CD14-positive monocyte (primary cell): ENCODE measurements around the gene AKAP9. TPM values are rescaled to one million over a fixed set of nuclear protein-coding genes. Genes with fewer than 3 reads are reported as not detected.

Source experiments
- DNase-seq, 3 donors: peaks; one replicate each; pipeline ENCODE4 v3.0.0-alpha.2; 2011 to 2022
- H2AFZ ChIP-seq: 2 replicates; pipeline ENCODE4 v1.6.0; 2012; ENCODE audit warnings: mild to moderate bottlenecking, low read depth, low read length, inconsistent platforms; ENCODE audit not compliant: insufficient read depth, poor library complexity, severe bottlenecking
- H3K27ac ChIP-seq, 2 donors: 1 replicate in 1 of 2; 2 replicates in 1 of 2; pipeline ENCODE4 v1.5.1; 2012 to 2013; ENCODE audit warnings: low read length in 2 of 2, control low read depth in 1 of 2, inconsistent platforms in 1 of 2, low read depth in 1 of 2, mild to moderate bottlenecking in 1 of 2
- H3K27me3 ChIP-seq, 2 donors: one replicate each; pipeline versions ENCODE4 v1.6.0 to v1.6.1; 2011 to 2013; ENCODE audit warnings: low read length in 2 of 2; ENCODE audit not compliant: control insufficient read depth in 2 of 2, insufficient read depth in 2 of 2
- H3K36me3 ChIP-seq, 2 donors: replicated peaks in 1 of 2; 1 replicate in 1 of 2; 2 replicates in 1 of 2; pipeline versions ENCODE4 v1.5.1 to v1.6.1; 2012 to 2013; ENCODE audit warnings: low read length in 2 of 2, control low read depth in 1 of 2, inconsistent platforms in 1 of 2, mild to moderate bottlenecking in 1 of 2; ENCODE audit not compliant: insufficient read depth in 2 of 2, control insufficient read depth in 1 of 2
- H3K4me1 ChIP-seq, 2 donors: 1 replicate in 1 of 2; 2 replicates in 1 of 2; pipeline versions ENCODE4 v1.5.1 to v1.6.1; 2012 to 2013; ENCODE audit warnings: low read length in 2 of 2, control low read depth in 1 of 2, inconsistent platforms in 1 of 2, mild to moderate bottlenecking in 1 of 2, moderate library complexity in 1 of 2; ENCODE audit not compliant: insufficient read depth in 2 of 2, control insufficient read depth in 1 of 2
- H3K4me2 ChIP-seq: replicated peaks from 2 replicates; pipeline ENCODE3; 2012; ENCODE audit warnings: low read length, moderate library complexity, mild to moderate bottlenecking; ENCODE audit not compliant: poor library complexity, severe bottlenecking; ENCODE audit errors: extremely low read depth
- H3K4me3 ChIP-seq, 3 experiments: fragments of 200-600 bp in 1 of 3; sonication (generic) in 1 of 3; replicated peaks in 1 of 3; 1 replicate in 2 of 3; 2 replicates in 1 of 3; pipeline ENCODE4 v1.5.1; 2011 to 2013; ENCODE audit warnings: low read length in 3 of 3, mild to moderate bottlenecking in 3 of 3, control low read depth in 2 of 3, low read depth in 2 of 3, inconsistent platforms in 1 of 3, moderate library complexity in 1 of 3
- H3K79me2 ChIP-seq: 2 replicates; pipeline ENCODE4 v1.6.0; 2012; ENCODE audit warnings: mild to moderate bottlenecking, control low read depth, inconsistent platforms, low read length, moderate library complexity; ENCODE audit not compliant: insufficient read depth
- H3K9ac ChIP-seq: 2 replicates; pipeline ENCODE4 v1.6.0; 2017; ENCODE audit warnings: low read length, mild to moderate bottlenecking; ENCODE audit not compliant: insufficient read depth, poor library complexity, severe bottlenecking
- H3K9me3 ChIP-seq, 2 donors: replicated peaks in 1 of 2; 1 replicate in 1 of 2; 2 replicates in 1 of 2; pipeline versions ENCODE4 v1.5.1 to v1.6.1; 2012 to 2013; ENCODE audit warnings: low read length in 2 of 2, control low read depth in 1 of 2; ENCODE audit not compliant: control insufficient read depth in 1 of 2, insufficient read depth in 1 of 2
- H4K20me1 ChIP-seq: 2 replicates; pipeline ENCODE4 v1.6.0; 2012; ENCODE audit warnings: mild to moderate bottlenecking, low read length, control low read depth, moderate library complexity; ENCODE audit not compliant: insufficient read depth
- H3K27ac Mint-ChIP-seq, 7 donors: one replicate each; pipeline ENCODE4 v1.8.0; 2020; ENCODE audit warnings: mild to moderate bottlenecking in 7 of 7, mixed read lengths in 7 of 7, moderate library complexity in 6 of 7, inconsistent platforms in 2 of 7
- H3K27me3 Mint-ChIP-seq, 3 donors: one replicate each; pipeline ENCODE4 v1.8.0; 2021 to 2022; ENCODE audit warnings: low read depth in 3 of 3, mild to moderate bottlenecking in 3 of 3, mixed read lengths in 3 of 3, moderate library complexity in 3 of 3, inconsistent platforms in 1 of 3
- H3K36me3 Mint-ChIP-seq, 2 donors: one replicate each; pipeline ENCODE4 v1.8.0; 2020; ENCODE audit warnings: mixed read lengths in 2 of 2, inconsistent platforms in 1 of 2, mild to moderate bottlenecking in 1 of 2
- H3K4me1 Mint-ChIP-seq: one replicate; pipeline ENCODE4 v1.8.0; 2020; ENCODE audit warnings: mild to moderate bottlenecking, mixed read lengths
- H3K4me3 Mint-ChIP-seq, 2 donors: one replicate each; pipeline ENCODE4 v1.8.0; 2020; ENCODE audit warnings: mild to moderate bottlenecking in 2 of 2, mixed read lengths in 2 of 2, moderate library complexity in 1 of 2
- H3K9me3 Mint-ChIP-seq, 7 donors: one replicate each; pipeline ENCODE4 v1.8.0; 2020 to 2022; ENCODE audit warnings: mixed read lengths in 7 of 7, mild to moderate bottlenecking in 6 of 7, moderate library complexity in 6 of 7, inconsistent platforms in 2 of 7
- WGBS: methylation state at CpG from one replicate; pipeline ENCODE4 v1.1.5; 2013; ENCODE audit warnings: missing lambda C conversion rate; ENCODE audit not compliant: insufficient coverage; 5-methylcytosine and 5-hydroxymethylcytosine counted together
- intact Hi-C, 2 donors: fragments of 100-400 bp; cut with micrococcal nuclease; formaldehyde crosslinking; loops; one replicate each; pipeline versions ENCODE4 v1.15.0 to v1.15.1; 2023
- polyA plus RNA-seq, 3 donors: library from polyadenylated mRNA; depleted of rRNA in 1 of 3; unstranded in 2 of 3; stranded (reverse) in 1 of 3; fragments of 300-500 nt in 2 of 3; fragments of >200 nt in 1 of 3; fragmentation: Illumina TruSeq in 2 of 3; gene quantifications; 1 replicate in 2 of 3; 2 replicates in 1 of 3; pipeline ENCODE4 v1.2.3, GENCODE V29; 2012 to 2021
- TF ChIP-seq, protein P1 (sequence below): fragments of 200-600 bp; IDR thresholded peaks from one replicate; pipeline ENCODE4 v1.8.0; 2022; ENCODE audit warnings: antibody characterized with exemption, mild to moderate bottlenecking

The AKAP9 gene
- polyA plus RNA-seq, 3 donors: 1.5 to 23.3 (median 7.3) TPM

DNA sequence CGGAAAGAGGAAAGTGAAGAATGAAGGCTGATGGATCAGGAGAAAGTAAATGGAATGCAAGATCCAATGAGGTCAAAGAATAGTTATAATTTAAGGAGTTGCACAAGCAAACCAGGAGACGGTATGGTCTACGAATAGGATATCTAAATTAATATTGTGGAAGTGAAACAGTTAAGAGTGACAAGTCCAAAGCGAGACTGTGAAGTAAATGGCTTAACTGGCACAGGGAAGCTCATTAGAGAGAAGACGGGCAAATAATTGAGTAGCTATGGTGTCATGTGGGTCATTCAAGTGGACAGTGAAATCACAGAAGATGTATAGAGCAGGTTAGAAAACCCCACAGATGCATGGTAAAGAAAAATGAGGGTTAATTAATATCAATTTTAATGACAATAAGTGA lies 190.4 kb downstream of the AKAP9 start:
- Histone ChIP-seq H3K4me3 (no peak overlapping the region), H3K27me3 (no peaks in the 10 kb centered on the region), H3K9me3 (no peaks in the 10 kb centered on the region), H3K79me2 (peaks cover 13% of the 10 kb centered on the region), H4K20me1 (no peaks in the 10 kb centered on the region), H3K36me3 (peaks cover 11 to 33% of the 10 kb centered on the region in 2 donors), H3K9ac (no peak overlapping the region), H3K27ac (no peak overlapping the region), H3K4me2 (no peak overlapping the region), H2AFZ (no peak overlapping the region), H3K4me1 (peaks cover 12 to 22% of the 10 kb centered on the region in 2 donors)
- Mint-ChIP-seq H3K4me3 (no peak overlapping the region), H3K4me1 (peaks cover 23% of the 10 kb centered on the region), H3K27me3 (peaks cover 0 to 6% (median 3%) of the 10 kb centered on the region in 3 donors), H3K9me3 (no peaks in the 10 kb centered on the region), H3K27ac (no peak overlapping the region), H3K36me3 (peaks cover 27 to 36% of the 10 kb centered on the region in 2 donors)
- intact Hi-C loops: loop anchor here (10.0 kb wide), 2 partner anchors 114 to 314 kb away; partner anchors contain the start of genes ANKIB1 (in 2 of the 2), KRIT1 (in 2 of the 2) and GATAD1 (in 1 of the 2)
- DNase-seq: no peak
- TF ChIP-seq, protein P1, sequence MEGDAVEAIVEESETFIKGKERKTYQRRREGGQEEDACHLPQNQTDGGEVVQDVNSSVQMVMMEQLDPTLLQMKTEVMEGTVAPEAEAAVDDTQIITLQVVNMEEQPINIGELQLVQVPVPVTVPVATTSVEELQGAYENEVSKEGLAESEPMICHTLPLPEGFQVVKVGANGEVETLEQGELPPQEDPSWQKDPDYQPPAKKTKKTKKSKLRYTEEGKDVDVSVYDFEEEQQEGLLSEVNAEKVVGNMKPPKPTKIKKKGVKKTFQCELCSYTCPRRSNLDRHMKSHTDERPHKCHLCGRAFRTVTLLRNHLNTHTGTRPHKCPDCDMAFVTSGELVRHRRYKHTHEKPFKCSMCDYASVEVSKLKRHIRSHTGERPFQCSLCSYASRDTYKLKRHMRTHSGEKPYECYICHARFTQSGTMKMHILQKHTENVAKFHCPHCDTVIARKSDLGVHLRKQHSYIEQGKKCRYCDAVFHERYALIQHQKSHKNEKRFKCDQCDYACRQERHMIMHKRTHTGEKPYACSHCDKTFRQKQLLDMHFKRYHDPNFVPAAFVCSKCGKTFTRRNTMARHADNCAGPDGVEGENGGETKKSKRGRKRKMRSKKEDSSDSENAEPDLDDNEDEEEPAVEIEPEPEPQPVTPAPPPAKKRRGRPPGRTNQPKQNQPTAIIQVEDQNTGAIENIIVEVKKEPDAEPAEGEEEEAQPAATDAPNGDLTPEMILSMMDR: no peak
- 62% methylated on average over 5 of the region's 5 CpGs for WGBS

DNA sequence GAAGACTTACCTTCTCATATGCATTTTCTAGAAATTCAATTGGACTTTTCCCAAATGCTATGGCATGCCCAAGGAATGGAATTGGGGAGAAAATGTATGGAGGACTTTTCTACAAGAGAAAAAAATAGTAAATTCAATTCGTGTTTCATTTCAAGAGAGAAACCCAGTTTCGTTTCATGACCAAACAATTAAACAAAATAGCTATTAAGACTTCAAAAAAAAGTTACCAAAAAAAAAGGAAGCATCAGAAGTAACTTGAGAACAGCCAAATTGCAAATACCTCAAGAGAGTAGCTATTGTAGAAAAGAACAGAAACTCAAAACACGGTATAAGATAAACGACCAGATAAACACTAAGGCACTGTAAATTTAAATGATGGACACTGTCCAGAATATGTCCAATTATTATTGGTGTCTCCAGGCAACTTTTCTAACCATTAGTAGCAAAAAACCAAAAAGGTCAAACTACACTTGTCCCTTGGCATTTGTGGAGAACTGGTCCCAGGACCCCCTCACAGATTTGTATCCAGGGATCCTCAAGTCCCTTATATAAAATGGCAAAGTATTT lies 191.2 kb downstream of the AKAP9 start:
- TF ChIP-seq, protein P1: no peak
- Mint-ChIP-seq H3K4me3 (no peak overlapping the region), H3K27ac (no peak overlapping the region)

More for the DNA sequence above, 191.2 kb downstream of the AKAP9 start:
- Histone ChIP-seq H3K4me2 (no peak overlapping the region), H3K36me3 (peaks cover 11 to 25% of the 10 kb centered on the region in 2 donors), H3K4me3 (no peak overlapping the region), H3K9me3 (no peaks in the 10 kb centered on the region), H3K4me1 (peaks cover 12 to 22% of the 10 kb centered on the region in 2 donors), H3K27ac (no peak overlapping the region), H4K20me1 (no peaks in the 10 kb centered on the region), H3K27me3 (no peaks in the 10 kb centered on the region), H3K79me2 (peaks cover 13% of the 10 kb centered on the region), H2AFZ (no peak overlapping the region), H3K9ac (no peak overlapping the region)
- Mint-ChIP-seq H3K9me3 (no peaks in the 10 kb centered on the region), H3K4me1 (peaks cover 23% of the 10 kb centered on the region), H3K36me3 (peaks cover 20 to 29% of the 10 kb centered on the region in 2 donors), H3K27me3 (peaks cover 0 to 6% (median 3%) of the 10 kb centered on the region in 3 donors)
- no CpG with 5 or more reads among the region's 4 CpGs for WGBS
- intact Hi-C loops: loop anchor here (10.0 kb wide), 2 partner anchors 113 to 313 kb away; partner anchors contain the start of genes ANKIB1 (in 2 of the 2), KRIT1 (in 2 of the 2) and GATAD1 (in 1 of the 2)
- no peak for DNase-seq
